Endometrial microvascular endothelial cells (primary cell): ENCODE data around the gene HOXD13. TPM values are rescaled to one million over a fixed set of nuclear protein-coding genes. Genes with fewer than 3 reads are reported as not detected.

ENCODE experiments used
- in situ Hi-C: cut with HindIII; loops from 2 replicates; pipeline ENCODE4 v1.10.0; 2017; ENCODE audit warnings: low sequenced_read_pairs, low pct_unique_long_range_greater_than_20kb; ENCODE audit errors: inconsistent ontology term
- total RNA-seq: library from RNA; depleted of rRNA; stranded (reverse); fragments of >200 nt; gene quantifications from one replicate; pipeline ENCODE4 v1.2.3, GENCODE V29; 2015; ENCODE audit errors: inconsistent ontology term

Gene HOXD13
- total RNA-seq, 1 donor from 2014 or later: not detected

GRCh38 chr2:176124947-176125771 lies 32.6 kb downstream of the HOXD13 start:
- in situ Hi-C loops: loop anchor here (10.0 kb wide), 1 partner anchor 1020 kb away; no protein-coding TSS in a partner anchor

- in situ Hi-C loops: loop anchor here (10.0 kb wide), 1 partner anchor 1019 kb away; no protein-coding TSS in a partner anchor
Observed at GRCh38 chr2:176125772-176126054, 33.2 kb downstream of the HOXD13 start.

- in situ Hi-C loops: loop anchor here (10.0 kb wide), 1 partner anchor 1018 kb away; no protein-coding TSS in a partner anchor
Observed at GRCh38 chr2:176126929-176127773, 34.6 kb downstream of the HOXD13 start.

GRCh38 chr2:176127774-176128072 lies 35.2 kb downstream of the HOXD13 start:
- in situ Hi-C loops: loop anchor here (10.0 kb wide), 1 partner anchor 1017 kb away; no protein-coding TSS in a partner anchor

GRCh38 chr2:176128172-176128981 lies 35.9 kb downstream of the HOXD13 start:
- in situ Hi-C loops: loop anchor here (10.0 kb wide), 1 partner anchor 1016 kb away; no protein-coding TSS in a partner anchor

GRCh38 chr2:176128982-176129796 lies 36.7 kb downstream of the HOXD13 start, which contains the start of gene HOXD8:
HOXD8 (plus strand) TSS chr2:176129705; CDS start chr2:176130367, 662 bp downstream.
- in situ Hi-C loops: loop anchor here (10.0 kb wide), 1 partner anchor 1016 kb away; no protein-coding TSS in a partner anchor

GRCh38 chr2:176129813-176130146 lies 37.3 kb downstream of the HOXD13 start:
- in situ Hi-C loops: loop anchor here (10.0 kb wide), 1 partner anchor 1015 kb away; no protein-coding TSS in a partner anchor

GRCh38 chr2:176130147-176130956 lies 37.8 kb downstream of the HOXD13 start:
- in situ Hi-C loops: no loop called here

- in situ Hi-C loops: no loop called here
Observed at GRCh38 chr2:176130957-176131847, 38.7 kb downstream of the HOXD13 start.

GRCh38 chr2:176131848-176132158 lies 39.3 kb downstream of the HOXD13 start:
- in situ Hi-C loops: no loop called here

GRCh38 chr2:176132205-176133171 lies 40.0 kb downstream of the HOXD13 start:
- in situ Hi-C loops: no loop called here

- in situ Hi-C loops: no loop called here
Observed at GRCh38 chr2:176133389-176133788, 40.9 kb downstream of the HOXD13 start.

- in situ Hi-C loops: no loop called here
Observed at GRCh38 chr2:176134035-176134434, 41.5 kb downstream of the HOXD13 start.

GRCh38 chr2:176135035-176135440 lies 42.5 kb downstream of the HOXD13 start:
- in situ Hi-C loops: no loop called here

GRCh38 chr2:176136374-176137251 lies 44.1 kb downstream of the HOXD13 start:
- in situ Hi-C loops: no loop called here
